Measurements from ENCODE around the gene TCL1A.

TCL1A gene

DNA sequence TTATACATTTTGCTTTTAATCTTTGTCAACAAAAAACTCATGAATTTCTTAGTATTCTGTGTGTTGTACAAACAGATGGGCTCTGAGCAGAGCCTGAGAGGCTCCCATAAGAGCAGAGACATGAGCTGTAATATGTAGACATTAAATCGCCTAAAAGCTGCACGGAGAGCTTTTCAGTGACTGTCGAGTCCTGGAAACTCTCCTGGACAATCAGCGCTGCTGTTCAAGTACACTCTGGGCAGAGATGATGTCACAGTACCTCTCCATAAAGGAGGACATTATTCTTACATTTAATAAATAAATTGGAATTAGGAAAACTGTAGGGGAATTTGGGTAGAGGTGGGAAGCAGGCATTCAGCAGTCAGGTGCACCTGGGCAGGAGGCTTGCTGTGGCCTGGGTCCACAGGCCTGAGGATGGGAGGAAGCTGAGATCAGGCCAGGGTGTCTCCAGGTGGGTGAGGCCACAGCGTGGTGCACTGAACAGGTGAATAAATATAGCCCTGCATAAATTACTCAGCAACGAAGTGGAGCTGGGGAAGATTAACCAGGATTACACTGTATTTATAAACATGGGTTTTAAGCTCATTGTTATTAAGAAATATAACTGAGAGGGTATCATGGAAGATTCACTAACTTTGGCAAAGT is 13.3 kb upstream of the TCL1A start:
- TF ChIP-seq, protein P1, sequence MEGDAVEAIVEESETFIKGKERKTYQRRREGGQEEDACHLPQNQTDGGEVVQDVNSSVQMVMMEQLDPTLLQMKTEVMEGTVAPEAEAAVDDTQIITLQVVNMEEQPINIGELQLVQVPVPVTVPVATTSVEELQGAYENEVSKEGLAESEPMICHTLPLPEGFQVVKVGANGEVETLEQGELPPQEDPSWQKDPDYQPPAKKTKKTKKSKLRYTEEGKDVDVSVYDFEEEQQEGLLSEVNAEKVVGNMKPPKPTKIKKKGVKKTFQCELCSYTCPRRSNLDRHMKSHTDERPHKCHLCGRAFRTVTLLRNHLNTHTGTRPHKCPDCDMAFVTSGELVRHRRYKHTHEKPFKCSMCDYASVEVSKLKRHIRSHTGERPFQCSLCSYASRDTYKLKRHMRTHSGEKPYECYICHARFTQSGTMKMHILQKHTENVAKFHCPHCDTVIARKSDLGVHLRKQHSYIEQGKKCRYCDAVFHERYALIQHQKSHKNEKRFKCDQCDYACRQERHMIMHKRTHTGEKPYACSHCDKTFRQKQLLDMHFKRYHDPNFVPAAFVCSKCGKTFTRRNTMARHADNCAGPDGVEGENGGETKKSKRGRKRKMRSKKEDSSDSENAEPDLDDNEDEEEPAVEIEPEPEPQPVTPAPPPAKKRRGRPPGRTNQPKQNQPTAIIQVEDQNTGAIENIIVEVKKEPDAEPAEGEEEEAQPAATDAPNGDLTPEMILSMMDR (IDR thresholded peaks at IDR 0.05; ENCODE audit: insufficient read depth, low read depth, low read length, missing control alignments): no peak
- no peak overlapping the region for H3K4me3 ChIP-seq (ENCODE audit: low read length)
- DNase-seq (ENCODE audit: low read depth): no peak

DNA sequence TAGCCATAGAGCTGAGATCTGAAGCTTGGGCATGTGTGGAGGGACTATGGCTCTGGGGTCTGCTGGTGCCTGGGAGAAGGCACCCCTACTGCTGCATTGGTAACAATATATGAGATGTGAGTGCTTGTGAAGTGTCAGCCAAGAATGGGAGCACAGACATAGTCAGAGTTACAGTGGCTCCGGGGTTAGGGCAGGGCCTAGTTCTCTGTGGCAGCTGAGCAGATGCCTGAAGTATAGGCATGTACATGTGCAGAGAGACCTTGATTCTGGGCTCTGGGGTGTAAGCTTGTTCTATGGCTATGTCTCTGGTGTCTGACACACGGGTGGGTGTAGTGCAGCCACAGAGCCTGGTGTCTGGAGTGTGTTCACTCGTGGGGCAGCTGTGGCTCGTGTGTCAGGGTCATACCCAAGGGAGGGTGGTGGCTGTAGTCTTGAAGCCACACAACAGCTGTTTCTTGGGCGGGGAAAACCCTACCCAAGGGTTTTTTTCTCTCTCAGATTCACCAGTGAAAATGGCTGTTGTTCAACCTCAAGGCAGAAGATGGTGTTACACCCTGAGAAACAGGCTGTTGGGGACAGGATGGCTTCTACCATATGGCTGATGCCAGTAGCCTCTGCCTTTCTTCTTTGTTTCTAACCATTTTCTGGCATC is 11.9 kb upstream of the TCL1A start:
- no peak overlapping the region for H3K4me3 ChIP-seq (ENCODE audit: low read length)
- DNase-seq (ENCODE audit: low read depth): no peak
- TF ChIP-seq, protein P1 (IDR thresholded peaks at IDR 0.05; ENCODE audit: insufficient read depth, low read depth, low read length, missing control alignments): no peak

DNA sequence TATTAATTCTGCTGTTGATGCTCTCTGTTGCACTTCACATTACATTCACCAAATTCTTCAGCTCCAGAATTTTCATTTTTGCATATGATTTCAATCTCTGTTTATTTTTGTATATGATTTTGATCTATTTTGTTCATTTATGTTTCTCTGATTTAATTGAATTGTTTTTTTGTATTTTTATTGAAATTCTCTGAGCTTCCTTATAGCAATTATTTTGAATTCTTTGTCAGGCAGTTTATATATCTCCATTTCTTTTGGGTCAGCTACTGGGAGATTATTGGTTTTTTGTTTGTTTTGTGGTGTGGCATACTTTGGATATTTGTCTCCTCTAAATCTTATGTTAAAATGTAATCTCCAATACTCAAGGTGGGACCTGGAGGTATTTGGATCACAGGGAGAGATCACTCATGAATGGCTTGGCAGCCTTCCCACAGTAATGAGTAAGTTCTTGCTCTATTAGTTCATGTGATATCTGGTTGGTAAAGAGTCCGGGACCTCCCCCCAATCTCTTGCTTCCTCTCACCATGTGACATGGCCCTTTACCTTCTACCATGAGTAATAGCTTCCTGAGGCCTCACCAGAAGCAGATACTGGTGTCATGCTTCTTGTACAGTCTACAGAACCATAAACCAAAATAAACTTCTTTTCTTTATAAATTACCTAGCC is 8.7 kb upstream of the TCL1A start:
- DNase-seq (ENCODE audit: low read depth): no peak
- H3K4me3 ChIP-seq (ENCODE audit: low read length): no peak overlapping the region
- TF ChIP-seq, protein P1 (IDR thresholded peaks at IDR 0.05; ENCODE audit: insufficient read depth, low read depth, low read length, missing control alignments): no peak

DNA sequence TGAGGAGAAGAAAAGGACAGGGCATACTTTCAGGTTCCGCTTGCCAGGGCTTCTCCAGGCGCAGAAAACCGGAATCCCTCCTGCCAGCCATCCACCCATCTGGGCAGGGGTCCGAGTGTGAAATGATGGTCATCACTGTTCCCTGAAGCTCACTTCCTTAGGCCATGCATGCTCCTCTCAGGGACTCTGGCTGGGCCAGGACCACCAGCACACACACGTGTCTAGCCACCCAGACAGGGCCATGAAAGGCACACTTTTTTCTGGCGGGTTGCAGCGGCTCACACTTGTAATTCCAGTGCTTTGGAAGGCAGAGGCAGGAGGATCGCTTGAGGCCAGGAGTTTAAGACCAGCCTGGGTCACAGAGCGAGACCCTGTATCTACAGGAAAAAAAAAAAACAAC is 1.5 kb downstream of the TCL1A start:
- TF ChIP-seq, protein P1 (IDR thresholded peaks at IDR 0.05; ENCODE audit: insufficient read depth, low read depth, low read length, missing control alignments): no peak
- no peak overlapping the region for H3K4me3 ChIP-seq (ENCODE audit: low read length)
- DNase-seq (ENCODE audit: low read depth): no peak

DNA sequence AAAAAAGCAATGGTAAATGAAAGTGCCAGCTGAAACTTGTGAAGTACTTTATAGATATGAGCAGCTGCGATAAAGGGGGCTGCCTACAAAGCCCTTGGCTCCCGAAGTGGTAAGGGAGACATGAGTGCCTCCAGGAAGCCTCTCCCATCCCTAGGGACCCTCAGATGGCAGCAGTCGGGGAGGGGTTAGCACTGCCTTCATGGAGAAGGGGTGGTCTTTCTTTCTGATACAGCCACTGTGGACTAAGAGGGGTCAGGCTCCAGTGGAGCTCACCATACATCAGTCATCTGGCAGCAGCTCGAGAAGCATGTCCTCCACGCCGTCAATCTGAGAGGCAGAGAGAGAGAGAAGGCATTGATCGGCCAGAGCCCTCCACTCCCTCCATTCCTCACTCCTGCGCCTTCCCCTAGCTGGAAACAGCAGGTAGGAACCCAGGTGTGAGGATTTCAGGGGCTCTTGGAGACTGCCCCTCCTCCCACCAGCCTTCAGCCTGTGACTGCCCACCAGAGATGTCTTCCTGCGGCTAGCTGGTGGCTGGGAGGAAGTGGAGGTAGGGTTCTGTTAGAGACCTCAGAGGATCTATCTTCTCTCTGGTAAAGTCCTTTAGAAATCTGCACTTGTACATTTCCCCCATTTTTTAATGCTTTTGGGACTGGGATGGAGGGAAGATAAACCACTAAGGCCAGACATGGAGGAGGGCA is 2.3 kb downstream of the TCL1A start:
- TF ChIP-seq, protein P1 (IDR thresholded peaks at IDR 0.05; ENCODE audit: insufficient read depth, low read depth, low read length, missing control alignments): no peak
- no peak overlapping the region for H3K4me3 ChIP-seq (ENCODE audit: low read length)
- no peak for DNase-seq (ENCODE audit: low read depth)

DNA sequence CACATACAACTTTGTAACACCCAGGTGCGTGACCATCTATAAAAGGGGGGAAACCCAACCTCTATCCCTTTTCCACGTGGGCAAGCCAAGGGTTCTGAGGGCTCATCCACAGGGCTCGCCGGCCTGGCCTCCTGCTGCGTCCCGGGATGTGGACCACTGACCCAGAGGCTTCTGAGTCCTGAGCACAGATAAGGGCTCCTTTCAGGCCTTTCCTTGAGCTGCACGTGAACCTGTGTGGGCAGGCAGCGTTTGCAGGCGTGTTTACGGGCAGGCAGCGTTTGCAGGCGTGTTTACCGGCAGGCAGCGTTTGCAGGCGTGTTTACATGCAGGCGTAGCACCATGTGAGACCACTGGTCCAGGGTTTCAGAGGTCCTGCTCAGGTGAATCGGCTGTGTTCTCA is 3.8 kb downstream of the TCL1A start:
- no peak for DNase-seq (ENCODE audit: low read depth)
- TF ChIP-seq, protein P1 (IDR thresholded peaks at IDR 0.05; ENCODE audit: insufficient read depth, low read depth, low read length, missing control alignments): no peak
- H3K4me3 ChIP-seq (ENCODE audit: low read length): no peak overlapping the region

Measured in epithelial cell of esophagus (primary cell).